Small intestine (tissue), 7 donors: ENCODE measurements around the gene IFNL3. TPM values are rescaled to one million over a fixed set of nuclear protein-coding genes. Genes with fewer than 3 reads are reported as not detected.

Experiments used
- DNase-seq, 2 donors: peaks; one replicate each; pipeline versions ENCODE4 v3.0.0 to v3.0.0-alpha.2; 2013
- FAIRE-seq: peaks from 2 replicates; lab custom pipeline; 2012; peaks lifted over from hg19 to GRCh38; lab: Jason Lieb, UNC
- H3K27ac ChIP-seq, 3 donors: one replicate each; pipeline ENCODE4 v1.5.1; 2013; ENCODE audit warnings: low read length in 2 of 3, mild to moderate bottlenecking in 2 of 3, control low read depth in 1 of 3, inconsistent platforms in 1 of 3, low read depth in 1 of 3, moderate library complexity in 1 of 3
- H3K27me3 ChIP-seq, 3 donors: one replicate each; pipeline ENCODE4 v1.6.1; 2013; ENCODE audit warnings: low read length in 3 of 3, inconsistent platforms in 1 of 3; ENCODE audit not compliant: control insufficient read depth in 3 of 3, insufficient read depth in 3 of 3
- H3K36me3 ChIP-seq, 3 donors: one replicate each; pipeline ENCODE4 v1.6.1; 2013; ENCODE audit warnings: low read length in 3 of 3, inconsistent platforms in 1 of 3, low read depth in 1 of 3, mild to moderate bottlenecking in 1 of 3, moderate library complexity in 1 of 3; ENCODE audit not compliant: control insufficient read depth in 3 of 3, insufficient read depth in 2 of 3
- H3K4me1 ChIP-seq, 3 donors: one replicate each; pipeline ENCODE4 v1.6.1; 2013; ENCODE audit warnings: low read length in 2 of 3, inconsistent platforms in 1 of 3, low read depth in 1 of 3, mild to moderate bottlenecking in 1 of 3, moderate library complexity in 1 of 3; ENCODE audit not compliant: control insufficient read depth in 3 of 3, insufficient read depth in 2 of 3
- H3K4me3 ChIP-seq, 3 donors: one replicate each; pipeline ENCODE4 v1.5.1; 2013; ENCODE audit warnings: low read length in 3 of 3, control low read depth in 1 of 3, inconsistent platforms in 1 of 3, low read depth in 1 of 3, mild to moderate bottlenecking in 1 of 3, moderate library complexity in 1 of 3
- H3K9me3 ChIP-seq, 2 donors: one replicate each; pipeline ENCODE4 v1.6.1; 2013; ENCODE audit warnings: low read depth in 1 of 2, low read length in 1 of 2; ENCODE audit not compliant: control insufficient read depth in 2 of 2, insufficient read depth in 1 of 2
- WGBS, 3 donors: extraction: QIAGEN DNeasy Blood & Tissue Kit; methylation state at CpG; one replicate each; pipeline ENCODE4 v1.1.7; 2013; 5-methylcytosine and 5-hydroxymethylcytosine counted together
- polyA plus RNA-seq, 4 donors: library from polyadenylated mRNA; stranded (reverse) in 3 of 4; unstranded in 1 of 4; fragments of 200-250 nt in 3 of 4; fragments of 120-200 nt in 1 of 4; gene quantifications; one replicate each; pipeline versions ENCODE4 v1.2.1 to v1.2.3, GENCODE V29; 2013
- donor health status: healthy with polysubstance abuse.
- donor health status: control.
- donor health status: control.
- donor health status: Bipolar disorder and iron deficiency.
- donor health status: healthy.

Gene IFNL3
- polyA plus RNA-seq, 4 donors: not detected

GRCh38 chr19:39206122-39206521 lies 38.7 kb downstream of the IFNL3 start:
- Histone ChIP-seq H3K4me1 (peaks cover 0 to 9% (median 0%) of the 10 kb centered on the region in 3 donors), H3K27me3 (peaks cover 3 to 35% (median 16%) of the 10 kb centered on the region in 3 donors), H3K9me3 (no peaks in the 10 kb centered on the region), H3K27ac (no peak overlapping the region), H3K4me3 (no peak overlapping the region), H3K36me3 (no peaks in the 10 kb centered on the region)
- FAIRE-seq (no peak), DNase-seq (no peak)
- 79 to 86% (median 80%) methylated on average over 6 of the region's 6 CpGs for WGBS, 3 donors

- H3K4me1 ChIP-seq: peaks cover 0 to 9% (median 0%) of the 10 kb centered on the region in 3 donors
- H3K36me3 ChIP-seq: no peaks in the 10 kb centered on the region
- FAIRE-seq: no peak
- no peak overlapping the region for H3K27ac ChIP-seq
- no peak for DNase-seq
- H3K9me3 ChIP-seq: no peaks in the 10 kb centered on the region
- 78 to 86% (median 85%) methylated on average over 3 of the region's 3 CpGs for WGBS, 3 donors
- peaks cover 3 to 42% (median 18%) of the 10 kb centered on the region in 3 donors for H3K27me3 ChIP-seq
- no peak overlapping the region for H3K4me3 ChIP-seq
Observed at GRCh38 chr19:39205449-39205764, 39.4 kb downstream of the IFNL3 start.

GRCh38 chr19:39203372-39204341 lies 41.1 kb downstream of the IFNL3 start, which contains the start of gene SYCN:
SYCN (minus strand) TSS chr19:39204263; CDS start chr19:39204254, 9 bp downstream.
- Histone ChIP-seq H3K27me3 (peaks cover 3 to 53% (median 23%) of the 10 kb centered on the region in 3 donors), H3K4me3 (no peak within 1 kb of the TSS), H3K36me3 (no peaks in the 10 kb centered on the region), H3K4me1 (peaks cover 0 to 9% (median 0%) of the 10 kb centered on the region in 3 donors), H3K9me3 (no peaks in the 10 kb centered on the region), H3K27ac (no peak within 1 kb of the TSS)
- FAIRE-seq (no peak), DNase-seq (peak in 1 of 2 donors; percentile 30)
- WGBS, 3 donors: 13 to 22% (median 17%) methylated on average over 36 to 57 of the region's 57 CpGs

- Histone ChIP-seq H3K4me3 (no peak overlapping the region), H3K4me1 (peaks cover 0 to 9% (median 0%) of the 10 kb centered on the region in 3 donors), H3K27me3 (peaks cover 3 to 57% (median 26%) of the 10 kb centered on the region in 3 donors), H3K36me3 (no peaks in the 10 kb centered on the region), H3K27ac (no peak overlapping the region), H3K9me3 (no peaks in the 10 kb centered on the region)
- FAIRE-seq: no peak
- DNase-seq: no peak
- WGBS, 3 donors: 83 to 94% (median 86%) methylated on average over 1 of the region's 1 CpG
Observed at GRCh38 chr19:39202998-39203355, 41.8 kb downstream of the IFNL3 start.

- WGBS, 3 donors: 63 to 82% (median 65%) methylated on average over 3 of the region's 3 CpGs
- DNase-seq: no peak
- no peaks in the 10 kb centered on the region for H3K9me3 ChIP-seq
- FAIRE-seq: no peak
- no peak overlapping the region for H3K27ac ChIP-seq
- no peaks in the 10 kb centered on the region for H3K36me3 ChIP-seq
- peaks cover 0 to 16% (median 0%) of the 10 kb centered on the region in 3 donors for H3K4me1 ChIP-seq
- H3K4me3 ChIP-seq: no peak overlapping the region
- H3K27me3 ChIP-seq: peaks cover 3 to 79% (median 42%) of the 10 kb centered on the region in 3 donors
Observed at GRCh38 chr19:39200803-39201115, 44.0 kb downstream of the IFNL3 start.

GRCh38 chr19:39200066-39200802 lies 44.6 kb downstream of the IFNL3 start:
- no peak for FAIRE-seq
- no peaks in the 10 kb centered on the region for H3K9me3 ChIP-seq
- H3K36me3 ChIP-seq: no peaks in the 10 kb centered on the region
- no peak for DNase-seq
- no peak overlapping the region for H3K4me3 ChIP-seq
- H3K27me3 ChIP-seq: peaks cover 3 to 83% (median 43%) of the 10 kb centered on the region in 3 donors
- WGBS, 3 donors: 79 to 83% (median 83%) methylated on average over 29 to 32 of the region's 32 CpGs
- H3K4me1 ChIP-seq: peaks cover 0 to 16% (median 0%) of the 10 kb centered on the region in 3 donors
- H3K27ac ChIP-seq: no peak overlapping the region

- Histone ChIP-seq H3K9me3 (no peaks in the 10 kb centered on the region), H3K27ac (no peak overlapping the region), H3K4me3 (no peak overlapping the region), H3K27me3 (peaks cover 3 to 79% (median 37%) of the 10 kb centered on the region in 3 donors), H3K36me3 (no peaks in the 10 kb centered on the region), H3K4me1 (peaks cover 0 to 8% (median 0%) of the 10 kb centered on the region in 3 donors)
- FAIRE-seq: no peak
- no peak for DNase-seq
- WGBS, 3 donors: 36 to 45% (median 39%) methylated on average over 10 to 11 of the region's 11 CpGs
Observed at GRCh38 chr19:39199025-39199424, 45.8 kb downstream of the IFNL3 start.

GRCh38 chr19:39197808-39198207 lies 47.0 kb downstream of the IFNL3 start:
- WGBS, 3 donors: 20 to 58% (median 30%) methylated on average over 5 of the region's 5 CpGs
- H3K27ac ChIP-seq: no peak overlapping the region

More at GRCh38 chr19:39197808-39198207, 47.0 kb downstream of the IFNL3 start:
- H3K9me3 ChIP-seq: no peaks in the 10 kb centered on the region
- no peak for FAIRE-seq
- no peak overlapping the region for H3K4me3 ChIP-seq
- H3K27me3 ChIP-seq: peaks cover 3 to 66% (median 27%) of the 10 kb centered on the region in 3 donors
- H3K4me1 ChIP-seq: peaks cover 0 to 9% (median 0%) of the 10 kb centered on the region in 3 donors
- H3K36me3 ChIP-seq: no peaks in the 10 kb centered on the region
- DNase-seq: no peak
